Coronary artery (tissue), 2 donors: ENCODE data around the gene OLA1.

Source experiments
- DNase-seq: peaks from one replicate; pipeline ENCODE4 v3.0.0-alpha.2; 2017; ENCODE audit warnings: low spot score
- H3K27ac ChIP-seq, 2 donors: fragments of 200-600 bp; sonication (generic); one replicate each; pipeline ENCODE4 v1.5.1; 2016 to 2019
- H3K4me3 ChIP-seq: fragments of 200-600 bp; sonication (generic); 2 replicates; pipeline ENCODE4 v1.5.1; 2016; ENCODE audit warnings: mild to moderate bottlenecking, moderate library complexity
- TF ChIP-seq, protein P1 (sequence below): fragments of 200-600 bp; sonication (generic); IDR thresholded peaks from one replicate; pipeline ENCODE4 v1.5.1; 2019; ENCODE audit warnings: antibody characterized with exemption

Gene OLA1

GRCh38 chr2:174052584-174052976 lies 195.8 kb downstream of the OLA1 start:
- no peak for DNase-seq
- TF ChIP-seq, protein P1, sequence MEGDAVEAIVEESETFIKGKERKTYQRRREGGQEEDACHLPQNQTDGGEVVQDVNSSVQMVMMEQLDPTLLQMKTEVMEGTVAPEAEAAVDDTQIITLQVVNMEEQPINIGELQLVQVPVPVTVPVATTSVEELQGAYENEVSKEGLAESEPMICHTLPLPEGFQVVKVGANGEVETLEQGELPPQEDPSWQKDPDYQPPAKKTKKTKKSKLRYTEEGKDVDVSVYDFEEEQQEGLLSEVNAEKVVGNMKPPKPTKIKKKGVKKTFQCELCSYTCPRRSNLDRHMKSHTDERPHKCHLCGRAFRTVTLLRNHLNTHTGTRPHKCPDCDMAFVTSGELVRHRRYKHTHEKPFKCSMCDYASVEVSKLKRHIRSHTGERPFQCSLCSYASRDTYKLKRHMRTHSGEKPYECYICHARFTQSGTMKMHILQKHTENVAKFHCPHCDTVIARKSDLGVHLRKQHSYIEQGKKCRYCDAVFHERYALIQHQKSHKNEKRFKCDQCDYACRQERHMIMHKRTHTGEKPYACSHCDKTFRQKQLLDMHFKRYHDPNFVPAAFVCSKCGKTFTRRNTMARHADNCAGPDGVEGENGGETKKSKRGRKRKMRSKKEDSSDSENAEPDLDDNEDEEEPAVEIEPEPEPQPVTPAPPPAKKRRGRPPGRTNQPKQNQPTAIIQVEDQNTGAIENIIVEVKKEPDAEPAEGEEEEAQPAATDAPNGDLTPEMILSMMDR = no peak
- H3K4me3 ChIP-seq = no peak overlapping the region
- H3K27ac ChIP-seq = peak overlapping the region in 1 of 2 donors; percentile 0

DNA sequence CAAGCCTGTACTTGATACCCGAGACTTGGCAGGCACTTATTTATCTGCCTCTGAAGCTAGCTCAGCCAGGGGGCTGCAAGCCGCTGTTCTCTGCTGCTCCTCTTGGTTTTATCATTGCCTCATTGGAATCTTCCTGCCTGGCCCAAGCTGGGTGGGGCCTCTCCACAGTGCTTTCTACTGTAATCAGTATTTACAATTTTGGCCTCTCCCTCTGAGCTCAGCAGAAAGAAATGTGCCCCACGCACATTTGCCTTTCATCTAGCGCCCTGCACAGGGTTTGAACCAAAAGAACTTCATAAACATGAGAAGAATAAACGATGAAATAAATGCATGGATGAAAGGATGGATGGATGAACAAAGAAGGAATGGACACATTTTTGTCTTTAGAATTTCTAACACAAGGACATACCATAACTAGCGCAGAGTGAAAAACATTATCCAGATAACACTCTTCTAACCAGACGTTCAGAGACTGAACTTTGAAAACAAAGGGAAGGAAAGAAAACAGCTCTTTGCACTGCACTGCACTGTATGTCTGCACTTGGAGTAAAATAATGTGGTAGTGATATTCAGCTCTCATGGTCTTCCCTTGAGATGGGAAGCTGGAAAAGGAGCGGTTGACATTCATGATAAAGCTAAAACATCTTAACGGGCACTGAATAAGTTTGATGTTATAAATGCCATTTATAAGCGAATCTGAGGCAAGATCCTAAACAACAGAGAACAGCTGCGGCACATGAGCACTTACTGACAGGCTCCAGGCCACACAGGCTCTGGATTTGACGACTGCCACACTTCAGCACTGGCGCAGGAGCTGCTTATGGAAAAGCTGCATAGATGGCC lies 196.4 kb downstream of the OLA1 start:
- Histone ChIP-seq H3K4me3 (no peak overlapping the region), H3K27ac (peak overlapping the region in 1 of 2 donors; percentile 35)
- TF ChIP-seq, protein P1 = no peak
- DNase-seq = no peak

DNA sequence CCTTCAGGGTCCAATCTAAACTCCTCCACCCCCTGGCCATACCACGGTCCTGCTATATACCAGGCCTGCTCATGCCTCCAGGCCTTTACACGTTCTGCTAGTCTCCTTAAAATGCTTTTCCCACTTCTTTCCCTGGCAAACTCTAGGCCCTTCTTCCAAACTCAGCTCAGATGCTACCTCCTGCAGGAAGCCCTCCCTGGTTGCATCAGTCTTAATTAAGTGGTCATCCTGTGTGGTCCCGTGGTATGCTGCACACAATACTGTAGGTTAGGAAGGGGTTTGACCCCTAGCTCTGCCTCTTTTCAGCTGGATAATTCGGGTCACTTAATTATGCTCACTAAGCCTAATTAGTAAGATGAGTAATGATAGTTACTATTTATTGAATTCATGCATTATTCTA lies 197.3 kb downstream of the OLA1 start:
- Histone ChIP-seq H3K4me3 (no peak overlapping the region), H3K27ac (peak overlapping the region in 1 of 2 donors; percentile 35)
- TF ChIP-seq, protein P1 = no peak
- no peak for DNase-seq

DNA sequence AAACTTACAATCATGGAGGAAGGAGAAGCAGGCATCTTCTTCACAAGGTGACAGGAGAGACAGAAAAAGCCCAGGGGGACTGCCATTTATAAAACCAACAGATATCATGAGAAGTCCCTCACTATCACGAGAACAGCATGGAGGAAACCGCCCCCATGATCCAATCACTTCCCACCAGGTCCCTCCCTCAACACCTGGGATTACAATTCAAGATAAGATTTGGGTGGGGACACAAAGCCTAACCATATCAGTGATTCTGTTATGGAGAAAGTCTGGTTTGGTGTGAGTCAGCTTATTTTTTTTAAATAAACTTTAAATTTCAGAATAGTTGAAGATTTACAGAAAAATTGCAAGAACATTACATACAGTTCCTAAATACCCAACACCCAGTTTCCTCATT lies 198.4 kb downstream of the OLA1 start:
- no peak overlapping the region for H3K27ac ChIP-seq
- TF ChIP-seq, protein P1 = no peak
- no peak for DNase-seq
- no peak overlapping the region for H3K4me3 ChIP-seq

DNA sequence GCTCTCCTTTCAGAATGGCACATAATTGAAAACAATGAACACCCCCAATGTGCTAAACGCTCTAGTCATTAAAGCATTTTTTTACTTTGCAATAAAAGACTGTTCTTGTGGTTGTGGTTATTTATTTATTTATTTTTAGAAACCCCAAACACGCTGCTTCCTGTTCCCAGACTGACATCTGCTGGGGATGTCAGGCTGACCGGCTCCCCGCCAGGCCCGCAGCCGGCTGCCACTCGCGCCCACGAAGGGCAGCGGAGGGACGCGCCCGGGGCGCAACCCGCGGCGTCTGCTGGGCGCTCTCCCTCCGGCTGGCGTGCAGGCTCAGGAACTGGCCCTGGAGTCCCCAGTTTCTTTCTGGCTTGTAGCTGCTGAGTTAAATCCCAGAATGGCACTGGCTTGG lies 200.1 kb downstream of the OLA1 start:
- H3K27ac ChIP-seq = no peak overlapping the region
- no peak overlapping the region for H3K4me3 ChIP-seq
- TF ChIP-seq, protein P1 = no peak
- no peak for DNase-seq

DNA sequence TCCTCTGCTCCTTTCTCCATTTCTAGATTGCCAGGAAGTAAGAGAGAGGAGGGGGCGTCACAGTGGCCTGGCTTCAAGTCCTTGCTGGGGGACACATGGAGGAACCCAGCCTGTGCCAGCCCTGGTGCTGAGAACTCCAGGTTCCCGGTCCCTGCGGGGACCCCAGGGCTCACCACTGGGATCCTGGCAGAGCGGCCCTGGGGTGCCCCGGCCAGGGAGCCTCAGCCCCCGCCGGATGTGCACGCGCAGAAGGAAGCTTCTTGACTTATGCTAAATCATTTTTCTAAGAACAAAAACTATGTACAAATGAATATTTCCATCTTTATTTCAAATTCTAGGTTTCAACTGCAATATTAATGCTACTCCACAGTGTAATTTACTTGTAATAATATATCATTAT lies 200.6 kb downstream of the OLA1 start:
- TF ChIP-seq, protein P1 = no peak
- Histone ChIP-seq H3K4me3 (no peak overlapping the region), H3K27ac (no peak overlapping the region)
- DNase-seq = no peak

GRCh38 chr2:174046172-174046571 lies 202.2 kb downstream of the OLA1 start:
- H3K4me3 ChIP-seq = no peak overlapping the region
- TF ChIP-seq, protein P1 = no peak
- no peak for DNase-seq

More at GRCh38 chr2:174046172-174046571, 202.2 kb downstream of the OLA1 start:
- no peak overlapping the region for H3K27ac ChIP-seq
